Right atrium auricular region (tissue), 2 donors: ENCODE results near the gene SLC12A1. TPM values are rescaled to one million over a fixed set of nuclear protein-coding genes. Genes with fewer than 3 reads are reported as not detected.

Experiments
- DNase-seq: peaks from one replicate; pipeline ENCODE4 v3.0.0-alpha.2; 2019; ENCODE audit warnings: low spot score
- H3K27ac ChIP-seq, 2 donors: fragments of 200-600 bp; sonication (generic); 1 replicate in 1 of 2; 2 replicates in 1 of 2; pipeline ENCODE4 v1.5.1; 2016 to 2019
- H3K27me3 ChIP-seq, 2 donors: fragments of 200-600 bp; sonication (generic); one replicate each; pipeline versions ENCODE4 v1.5.1 to v1.6.0; 2017 to 2019
- H3K36me3 ChIP-seq: fragments of 200-600 bp; sonication (generic); one replicate; pipeline ENCODE4 v1.5.1; 2016
- H3K4me1 ChIP-seq, 2 donors: fragments of 200-600 bp; sonication (generic); one replicate each; pipeline versions ENCODE4 v1.5.1 to v1.6.0; 2017 to 2019
- H3K4me3 ChIP-seq, 2 donors: fragments of 200-600 bp; sonication (generic); 1 replicate in 1 of 2; 2 replicates in 1 of 2; pipeline ENCODE4 v1.5.1; 2017 to 2019; ENCODE audit warnings: mild to moderate bottlenecking in 1 of 2, moderate library complexity in 1 of 2
- H3K9me3 ChIP-seq, 2 donors: fragments of 200-600 bp; sonication (generic); one replicate each; pipeline ENCODE4 v1.5.1; 2019
- total RNA-seq, 2 donors: library from RNA; depleted of rRNA; stranded (reverse); fragments of >200 nt; gene quantifications; one replicate each; pipeline ENCODE4 v1.1.0, GENCODE V29; 2016
- TF ChIP-seq, protein P1 (sequence below), 2 donors: fragments of 200-600 bp; sonication (generic); IDR thresholded peaks; one replicate each; pipeline ENCODE4 v1.5.1; 2019; ENCODE audit warnings: antibody characterized with exemption in 2 of 2

Gene SLC12A1
- total RNA-seq, 2 donors from 2014 or later, result not detected

DNA sequence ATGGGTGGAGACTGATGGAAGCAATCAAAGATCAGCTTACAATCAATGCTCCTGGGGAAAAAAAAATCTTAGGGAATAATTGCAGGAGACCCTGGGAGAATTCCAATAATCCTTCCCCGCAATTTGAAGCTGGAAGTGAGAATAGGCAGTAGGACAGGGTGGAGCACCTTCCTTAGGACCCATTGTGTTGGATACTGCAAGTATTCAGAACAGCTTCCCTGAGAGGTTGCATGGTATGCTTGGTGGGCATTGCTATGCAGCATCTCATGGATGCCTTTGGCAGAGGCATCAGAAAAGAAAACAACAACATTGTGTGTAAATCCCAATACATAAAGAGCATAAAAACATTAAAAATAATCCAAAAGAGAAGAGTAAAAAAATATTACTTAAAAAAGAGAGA is 100.5 kb downstream of the SLC12A1 start:
- TF ChIP-seq, protein P1, sequence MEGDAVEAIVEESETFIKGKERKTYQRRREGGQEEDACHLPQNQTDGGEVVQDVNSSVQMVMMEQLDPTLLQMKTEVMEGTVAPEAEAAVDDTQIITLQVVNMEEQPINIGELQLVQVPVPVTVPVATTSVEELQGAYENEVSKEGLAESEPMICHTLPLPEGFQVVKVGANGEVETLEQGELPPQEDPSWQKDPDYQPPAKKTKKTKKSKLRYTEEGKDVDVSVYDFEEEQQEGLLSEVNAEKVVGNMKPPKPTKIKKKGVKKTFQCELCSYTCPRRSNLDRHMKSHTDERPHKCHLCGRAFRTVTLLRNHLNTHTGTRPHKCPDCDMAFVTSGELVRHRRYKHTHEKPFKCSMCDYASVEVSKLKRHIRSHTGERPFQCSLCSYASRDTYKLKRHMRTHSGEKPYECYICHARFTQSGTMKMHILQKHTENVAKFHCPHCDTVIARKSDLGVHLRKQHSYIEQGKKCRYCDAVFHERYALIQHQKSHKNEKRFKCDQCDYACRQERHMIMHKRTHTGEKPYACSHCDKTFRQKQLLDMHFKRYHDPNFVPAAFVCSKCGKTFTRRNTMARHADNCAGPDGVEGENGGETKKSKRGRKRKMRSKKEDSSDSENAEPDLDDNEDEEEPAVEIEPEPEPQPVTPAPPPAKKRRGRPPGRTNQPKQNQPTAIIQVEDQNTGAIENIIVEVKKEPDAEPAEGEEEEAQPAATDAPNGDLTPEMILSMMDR (IDR thresholded peaks at IDR 0.05), result no peak
- Histone ChIP-seq H3K27ac (no peak overlapping the region), H3K4me1 (no peaks in the 10 kb centered on the region), H3K9me3 (no peaks in the 10 kb centered on the region), H3K36me3 (no peaks in the 10 kb centered on the region), H3K4me3 (no peak overlapping the region), H3K27me3 (no peaks in the 10 kb centered on the region)
- DNase-seq, result no peak

DNA sequence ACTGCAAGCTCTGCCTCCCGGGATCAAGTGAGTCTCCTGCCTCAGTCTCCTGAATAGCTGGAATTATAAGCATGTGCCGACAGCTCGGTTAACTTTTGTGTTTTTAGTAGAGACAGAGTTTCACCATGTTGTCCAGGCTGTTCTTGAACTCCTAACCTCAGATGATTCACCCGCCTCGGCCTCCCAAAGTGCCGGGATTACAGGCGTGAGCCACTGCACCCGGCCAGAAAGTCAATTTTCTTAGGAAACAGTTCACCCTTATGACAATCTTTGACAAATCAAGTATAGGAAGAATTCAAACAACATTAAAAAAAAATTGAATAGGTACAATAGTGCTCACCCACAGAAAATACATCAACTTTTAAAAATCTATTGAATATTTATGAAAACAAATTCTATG is 101.5 kb downstream of the SLC12A1 start:
- no peaks in the 10 kb centered on the region for H3K9me3 ChIP-seq
- TF ChIP-seq, protein P1 (IDR thresholded peaks at IDR 0.05), result no peak

DNA sequence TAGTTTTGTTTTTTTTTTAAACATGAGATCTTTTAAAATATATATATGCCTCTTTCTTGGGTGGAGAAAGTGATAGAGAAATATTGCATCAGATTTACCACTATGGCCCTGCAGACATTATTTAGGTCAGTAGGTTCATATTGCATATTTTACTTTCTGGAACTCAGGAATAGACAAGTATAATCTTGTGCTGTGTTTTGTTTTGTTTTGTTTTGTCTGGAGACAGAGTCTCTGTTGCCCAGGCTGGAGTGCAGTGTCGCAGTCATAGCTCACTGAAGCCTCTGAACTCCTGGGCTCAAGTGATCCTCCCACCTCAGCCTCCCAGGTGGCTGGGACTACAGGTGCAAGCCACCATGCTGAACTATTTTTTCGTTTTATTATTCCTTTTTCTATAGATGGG is 103.6 kb downstream of the SLC12A1 start:
- no peak for DNase-seq
- H3K36me3 ChIP-seq, result no peaks in the 10 kb centered on the region
- H3K4me1 ChIP-seq, result no peaks in the 10 kb centered on the region
- no peak overlapping the region for H3K4me3 ChIP-seq
- H3K9me3 ChIP-seq, result no peaks in the 10 kb centered on the region
- H3K27ac ChIP-seq, result no peak overlapping the region
- H3K27me3 ChIP-seq, result no peaks in the 10 kb centered on the region
- TF ChIP-seq, protein P1 (IDR thresholded peaks at IDR 0.05), result no peak

More for the DNA sequence above, 101.5 kb downstream of the SLC12A1 start:
- Histone ChIP-seq H3K27ac (no peak overlapping the region), H3K27me3 (no peaks in the 10 kb centered on the region), H3K36me3 (no peaks in the 10 kb centered on the region), H3K4me1 (no peaks in the 10 kb centered on the region), H3K4me3 (no peak overlapping the region)
- DNase-seq, result no peak

DNA sequence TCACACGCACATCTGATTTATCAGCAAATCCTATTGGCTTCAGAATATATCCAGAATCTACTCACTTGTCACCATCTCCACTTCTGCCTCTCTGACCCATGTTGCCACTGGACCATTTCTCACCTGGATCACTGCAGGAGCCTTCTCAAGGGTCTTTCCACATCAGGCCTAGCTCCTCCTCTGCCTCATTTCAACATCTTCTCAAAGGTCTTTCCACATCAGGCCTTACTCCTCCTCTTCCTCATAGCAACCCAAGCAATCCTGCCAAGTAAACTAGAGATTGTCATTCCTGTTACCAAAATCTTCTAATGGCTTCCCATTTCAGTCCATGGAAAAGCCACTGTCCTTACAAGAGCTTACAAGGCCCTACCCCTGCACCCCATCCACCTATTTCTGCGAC is 107.1 kb downstream of the SLC12A1 start:
- Histone ChIP-seq H3K4me3 (no peak overlapping the region), H3K36me3 (no peaks in the 10 kb centered on the region), H3K9me3 (no peaks in the 10 kb centered on the region), H3K4me1 (no peaks in the 10 kb centered on the region), H3K27ac (no peak overlapping the region), H3K27me3 (no peaks in the 10 kb centered on the region)
- DNase-seq, result no peak
- TF ChIP-seq, protein P1 (IDR thresholded peaks at IDR 0.05), result no peak

DNA sequence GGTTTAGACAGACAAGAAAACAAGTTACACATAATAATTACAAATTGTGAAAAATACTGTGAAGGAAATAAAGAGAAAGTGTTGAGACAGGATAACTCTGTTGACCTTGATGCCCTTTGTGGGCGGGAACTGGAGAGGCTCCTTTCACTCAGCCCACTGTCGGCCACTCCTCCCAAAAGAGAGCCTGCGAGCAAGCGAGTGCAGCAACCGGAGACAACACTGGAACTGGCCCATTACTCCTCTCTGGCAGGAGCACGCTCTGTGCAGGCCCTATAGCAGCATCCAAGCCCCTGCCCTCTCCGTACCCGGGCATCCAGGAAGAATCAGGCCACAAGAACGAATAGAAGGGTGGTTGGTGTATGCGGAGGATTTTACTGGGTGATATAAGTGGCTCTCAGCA is 108.9 kb downstream of the SLC12A1 start:
- Histone ChIP-seq H3K4me1 (no peaks in the 10 kb centered on the region), H3K36me3 (no peaks in the 10 kb centered on the region), H3K9me3 (no peaks in the 10 kb centered on the region), H3K4me3 (no peak overlapping the region), H3K27me3 (no peaks in the 10 kb centered on the region), H3K27ac (no peak overlapping the region)
- DNase-seq, result no peak
- TF ChIP-seq, protein P1 (IDR thresholded peaks at IDR 0.05), result no peak

DNA sequence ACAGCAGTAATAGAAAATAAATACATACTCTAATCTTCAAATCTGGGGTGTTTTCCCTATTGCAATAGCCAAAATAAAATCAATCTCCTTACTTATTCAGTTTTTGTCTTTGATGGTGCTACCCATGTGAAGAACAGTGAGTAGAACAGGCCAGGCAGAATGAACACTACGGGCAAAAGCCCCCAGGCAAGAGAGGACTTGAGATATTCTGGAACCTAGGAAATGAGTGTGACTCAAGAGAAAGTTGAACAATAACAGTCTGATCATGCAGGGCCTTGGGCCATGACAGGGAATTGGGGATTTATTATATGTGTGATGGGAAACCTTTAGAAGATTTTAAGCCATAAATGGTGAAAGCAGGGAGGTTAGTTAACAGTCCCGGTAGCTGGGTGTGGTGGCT is 111.1 kb downstream of the SLC12A1 start:
- no peaks in the 10 kb centered on the region for H3K4me1 ChIP-seq
- H3K36me3 ChIP-seq, result no peaks in the 10 kb centered on the region
- no peaks in the 10 kb centered on the region for H3K27me3 ChIP-seq
- H3K27ac ChIP-seq, result no peak overlapping the region
- no peaks in the 10 kb centered on the region for H3K9me3 ChIP-seq
- H3K4me3 ChIP-seq, result no peak overlapping the region
- TF ChIP-seq, protein P1 (IDR thresholded peaks at IDR 0.05), result no peak
- DNase-seq, result no peak
